ENCODE results near the gene GRK5. TPM values are rescaled to one million over a fixed set of nuclear protein-coding genes. Genes with fewer than 3 reads are reported as not detected.
A peak's percentile ranks its signal among the peaks of the same experiment; 100 is the strongest.
"Not testable (repeated sequence)": the region's sequence is repeated elsewhere in the genome, so short reads cannot be mapped to it uniquely, and the experiment has no call there.

GRK5 gene
- total and polyA plus RNA-seq, 12 donors: 9.3 to 96.4 (median 21.5) TPM

GRCh38 chr10:119178372-119179119 is 28.8 kb upstream of the GRK5 start, which contains the start of gene PRDX3:
Gene PRDX3 (minus strand): TSS chr10:119178812. CDS start chr10:119178790, 22 bp downstream.
- intact Hi-C loops (cut with DNase I): no loop called here
- H3K36me3 ChIP-seq (replicated peaks in 1 of 2): peaks cover 0 to 10% of the 10 kb centered on the region in 2 donors
- TF ChIP-seq POLR2A (IDR thresholded peaks at IDR 0.05): peak; percentile 66 to 67
- peak in 2 of 6 experiments; percentile 3 to 15 for TF ChIP-seq CTCF (IDR thresholded peaks at IDR 0.05)
- peak; percentile 90 to 95 (median 94) for DNase-seq
- WGBS, 4 donors: 0 to 1% (median 0%) methylated on average over 18 to 45 of the region's 45 CpGs
- H3K9me3 ChIP-seq (replicated peaks in 1 of 3): no peaks in the 10 kb centered on the region
- peaks cover 10 to 37% of the 10 kb centered on the region in 2 donors for H3K4me1 ChIP-seq (replicated peaks in 1 of 2)
- H3K4me3 ChIP-seq: peak within 1 kb of the TSS; percentile 20 to 89 (median 61)
- H3K27ac ChIP-seq: peak within 1 kb of the TSS; percentile 47 to 98 (median 85)
- no peaks in the 10 kb centered on the region for H3K27me3 ChIP-seq

GRCh38 chr10:119180850-119181400 is 26.4 kb upstream of the GRK5 start:
- H3K36me3 ChIP-seq (replicated peaks in 1 of 2); H3K27ac ChIP-seq; H3K4me3 ChIP-seq; H3K27me3 ChIP-seq; H3K9me3 ChIP-seq (replicated peaks in 1 of 3); DNase-seq; intact Hi-C loops (cut with DNase I): not testable (repeated sequence)
- peaks cover 13 to 19% of the 10 kb centered on the region in 2 donors for H3K4me1 ChIP-seq (replicated peaks in 1 of 2)
- 91 to 97% (median 94%) methylated on average over 7 of the region's 7 CpGs for WGBS, 4 donors

- H3K4me3 ChIP-seq: no peak overlapping the region
- TF ChIP-seq POLR2A (IDR thresholded peaks at IDR 0.05): no peak
- TF ChIP-seq CTCF (IDR thresholded peaks at IDR 0.05): no peak
- WGBS, 4 donors: 52 to 72% (median 60%) methylated on average over 8 to 9 of the region's 9 CpGs
- peak overlapping the region in 4 of 5 donors; percentile 38 to 74 (median 53) for H3K27ac ChIP-seq
- intact Hi-C loops (cut with DNase I): no loop called here
- H3K9me3 ChIP-seq (replicated peaks in 1 of 3): no peaks in the 10 kb centered on the region
- peaks cover 4 to 6% of the 10 kb centered on the region in 2 donors for H3K4me1 ChIP-seq (replicated peaks in 1 of 2)
- H3K27me3 ChIP-seq: no peaks in the 10 kb centered on the region
- H3K36me3 ChIP-seq (replicated peaks in 1 of 2): no peaks in the 10 kb centered on the region
- DNase-seq: peak in 3 of 7 donors; percentile 24 to 44 (median 38)
These were observed 23.5 kb upstream of the GRK5 start for GRCh38 chr10:119183664-119184412.

GRCh38 chr10:119189811-119190282 is 17.5 kb upstream of the GRK5 start:
- intact Hi-C loops (cut with DNase I): no loop called here
- no peaks in the 10 kb centered on the region for H3K4me1 ChIP-seq (replicated peaks in 1 of 2)
- no peaks in the 10 kb centered on the region for H3K27me3 ChIP-seq
- H3K27ac ChIP-seq: no peak overlapping the region
- no peaks in the 10 kb centered on the region for H3K36me3 ChIP-seq (replicated peaks in 1 of 2)
- H3K4me3 ChIP-seq: no peak overlapping the region
- no peak for DNase-seq
- no peaks in the 10 kb centered on the region for H3K9me3 ChIP-seq (replicated peaks in 1 of 3)
- WGBS, 4 donors: 80 to 84% (median 83%) methylated on average over 3 of the region's 3 CpGs
- TF ChIP-seq POLR2A (IDR thresholded peaks at IDR 0.05) (no peak), CTCF (IDR thresholded peaks at IDR 0.05) (no peak)
